Activated CD4-positive, alpha-beta T cell treated with anti-CD3 and anti-CD28 coated beads for 24 hours (primary cell): ENCODE results near the gene TAX1BP3.

Source experiments
- DNase-seq, 2 donors: peaks; one replicate each; pipeline ENCODE4 v3.0.0-alpha.2; 2020; ENCODE audit warnings: low read depth in 2 of 2

The TAX1BP3 gene

GRCh38 chr17:3626831-3627768, 41.3 kb downstream of the TAX1BP3 start:
- DNase-seq: no peak

GRCh38 chr17:3622977-3623594, 45.3 kb downstream of the TAX1BP3 start:
- no peak for DNase-seq

- DNase-seq: no peak
These were observed 47.1 kb downstream of the TAX1BP3 start for GRCh38 chr17:3621146-3621720.

- no peak for DNase-seq
These were observed 53.1 kb downstream of the TAX1BP3 start for GRCh38 chr17:3615160-3615870.

GRCh38 chr17:3613124-3613523, 55.3 kb downstream of the TAX1BP3 start:
- no peak for DNase-seq
